Purkinje cell (primary cell): ENCODE data around the gene TRIM49B. TPM values are rescaled to one million over a fixed set of nuclear protein-coding genes. Genes with fewer than 3 reads are reported as not detected.

ENCODE experiments used
- polyA plus RNA-seq: library from polyadenylated mRNA; unstranded; fragments of >200 nt; fragmentation: Nextera tagmentation; gene quantifications from 2 replicates; pipeline ENCODE4 v1.2.1, GENCODE V29; 2014

Gene TRIM49B, protein sequence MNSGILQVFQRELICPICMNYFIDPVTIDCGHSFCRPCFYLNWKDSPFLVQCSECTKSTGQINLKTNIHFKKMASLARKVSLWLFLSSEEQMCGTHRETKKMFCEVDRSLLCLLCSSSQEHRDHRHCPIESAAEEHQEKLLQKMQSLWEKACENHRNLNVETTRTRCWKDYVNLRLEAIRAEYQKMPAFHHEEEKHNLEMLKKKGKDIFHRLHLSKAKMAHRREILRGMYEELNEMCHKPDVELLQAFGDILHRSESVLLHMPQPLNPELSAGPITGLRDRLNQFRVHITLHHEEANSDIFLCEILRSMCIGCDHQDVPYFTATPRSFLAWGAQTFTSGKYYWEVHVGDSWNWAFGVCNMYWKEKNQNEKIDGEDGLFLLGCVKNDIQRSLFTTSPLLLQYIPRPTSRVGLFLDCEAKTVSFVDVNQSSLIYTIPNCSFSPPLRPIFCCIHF
- not detected in 2 replicates for polyA plus RNA-seq

DNA sequence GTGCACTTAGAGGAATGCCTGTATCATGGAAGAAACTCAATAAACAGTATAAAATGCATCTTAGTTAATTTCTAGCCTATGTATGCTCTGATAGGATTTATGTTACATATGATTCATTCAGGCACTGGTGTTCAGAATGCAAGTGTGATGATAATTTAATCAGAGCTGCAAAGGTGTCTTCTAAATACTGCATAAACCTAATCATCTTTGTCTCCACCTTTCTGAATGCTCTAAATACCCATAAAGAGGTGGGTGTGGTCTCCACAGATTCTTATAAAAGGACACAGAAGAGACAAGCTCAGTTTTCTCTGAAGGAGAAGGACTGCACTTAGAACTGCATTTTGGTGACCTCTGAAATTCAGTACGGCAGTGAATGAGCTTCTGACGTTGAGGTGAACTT is at the start of gene TRIM49B:
TSS of gene TRIM49B (plus strand) at position 301 of the 400 bp plus-strand sequence. CDS start 2,777 bp downstream, outside the sequence.

DNA sequence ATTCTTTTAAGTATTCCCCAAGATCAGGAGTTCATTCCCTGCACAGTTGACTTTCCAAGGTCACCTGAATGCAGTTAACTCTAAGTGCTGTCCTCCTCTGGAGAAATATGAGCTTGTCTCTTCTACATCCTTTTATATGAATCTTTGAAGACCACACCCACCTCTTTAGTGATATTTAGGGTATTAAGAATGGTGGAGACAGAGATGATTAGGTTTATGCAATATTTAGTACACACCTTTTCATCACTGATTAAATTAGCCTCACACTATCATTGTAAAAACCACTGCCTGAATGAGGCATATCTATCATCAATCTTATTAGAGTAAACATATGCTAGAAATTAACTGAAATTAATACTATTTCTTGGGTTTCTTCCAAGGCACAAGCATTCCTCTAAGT is 44.8 kb upstream of the TRIM49B start, which contains the start of gene TRIM51G:
TSS of gene TRIM51G (minus strand) at position 101 of the 400 bp plus-strand sequence. CDS start 2,190 bp downstream, outside the sequence.

DNA sequence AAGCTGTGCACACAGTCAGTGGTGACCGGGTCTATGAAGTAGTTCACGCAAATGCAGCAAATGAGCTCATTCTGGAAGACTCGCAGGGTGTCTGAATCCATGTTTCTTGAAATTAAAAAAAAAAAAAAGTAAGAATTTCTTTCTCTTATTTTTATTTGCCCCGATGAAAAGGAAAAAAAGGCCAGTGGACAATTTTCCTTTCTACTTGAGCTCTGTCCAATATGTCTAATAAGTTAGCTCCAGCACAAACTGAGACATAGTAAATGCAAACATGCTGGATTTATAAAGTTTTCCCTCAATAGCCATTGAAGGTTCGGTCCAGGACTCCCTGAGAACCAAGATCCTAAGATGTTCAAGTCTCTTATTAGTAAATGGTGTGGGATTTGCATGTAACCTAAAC is 30.4 kb downstream of the TRIM49B start, which contains the start of gene TRIM64C:
TSS of gene TRIM64C (minus strand) at position 101 of the 400 bp plus-strand sequence. CDS start at position 101, 0 bp downstream.

Other genes with a start within 250 kb of the TRIM49B start
- not detected in 2 replicates for gene TRIM51G, start 44.9 kb upstream of the TRIM49B start, polyA plus RNA-seq
- not detected in 2 replicates for gene TRIM64C, start 30.3 kb downstream of the TRIM49B start, polyA plus RNA-seq
- 0.24 TPM in 1 of 2 replicates, not detected in the other for gene FOLH1, start 179.8 kb downstream of the TRIM49B start, polyA plus RNA-seq